PC-9 (cell line): ENCODE data around the gene FAM3D. TPM values are rescaled to one million over a fixed set of nuclear protein-coding genes. Genes with fewer than 3 reads are reported as not detected.
A peak's percentile ranks its signal among the peaks of the same experiment; 100 is the strongest.

Experiments
- BruUV-seq: library from RNA; stranded (reverse); fragments of 400-500 nt; replicated peaks from 2 replicates; lab custom pipeline; 2021; lab: Mats Ljungman, UMichigan
- CTCF ChIA-PET: fragments of 300-600 bp; sonication (Branson Sonifier 250); formaldehyde crosslinking; loops from one replicate; lab custom pipeline; 2022; ENCODE audit warnings: antibody characterized with exemption; lab: Charles Lee
- POLR2A ChIA-PET: fragments of 300-600 bp; sonication (Branson Sonifier 250); formaldehyde crosslinking; loops from one replicate; lab custom pipeline; 2022; ENCODE audit warnings: antibody characterized with exemption; ENCODE audit not compliant: unreplicated experiment; lab: Charles Lee
- DNase-seq, 2 experiments: peaks; one replicate each; pipeline versions ENCODE4 v3.0.0 to v3.0.0-alpha.2; 2015 to 2022; ENCODE audit warnings: mixed read lengths in 1 of 2
- H2AFZ ChIP-seq: fragments of 200-600 bp; sonication (generic); 2 replicates; pipeline ENCODE4 v1.8.1; 2017; ENCODE audit warnings: antibody characterized with exemption
- H3F3A ChIP-seq: fragments of 200-600 bp; sonication (generic); 2 replicates; pipeline ENCODE4 v1.8.1; 2017; ENCODE audit warnings: antibody characterized with exemption, mild to moderate bottlenecking, low read depth; ENCODE audit not compliant: insufficient read depth
- H3K27ac ChIP-seq: fragments of 200-600 bp; sonication (generic); 2 replicates; pipeline ENCODE4 v1.6.1; 2016; ENCODE audit warnings: mixed run types
- H3K27me3 ChIP-seq: fragments of 200-600 bp; sonication (generic); 2 replicates; pipeline ENCODE4 v1.6.1; 2016; ENCODE audit warnings: low read depth, mixed run types; ENCODE audit not compliant: insufficient read depth
- H3K36me3 ChIP-seq: fragments of 200-600 bp; sonication (generic); 2 replicates; pipeline ENCODE4 v1.6.1; 2016; ENCODE audit warnings: low read depth, mixed run types
- H3K4me1 ChIP-seq: fragments of 200-600 bp; sonication (generic); replicated peaks from 2 replicates; pipeline ENCODE4 v1.6.1; 2016; ENCODE audit warnings: mixed run types; ENCODE audit not compliant: insufficient read depth
- H3K4me2 ChIP-seq: fragments of 200-600 bp; sonication (generic); 2 replicates; pipeline ENCODE4 v1.6.1; 2017; ENCODE audit warnings: mixed run types
- H3K4me3 ChIP-seq: fragments of 200-600 bp; sonication (generic); 2 replicates; pipeline ENCODE4 v1.6.1; 2016; ENCODE audit warnings: mixed run types
- H3K79me2 ChIP-seq: fragments of 200-600 bp; sonication (generic); 2 replicates; pipeline ENCODE4 v1.6.1; 2017; ENCODE audit warnings: low read depth, mixed run types
- H3K9me2 ChIP-seq: fragments of 200-600 bp; sonication (generic); 2 replicates; pipeline ENCODE4 v1.8.1; 2017; ENCODE audit warnings: mild to moderate bottlenecking; ENCODE audit not compliant: insufficient read depth
- H3K9me3 ChIP-seq: fragments of 200-600 bp; sonication (generic); 2 replicates; pipeline ENCODE4 v1.8.1; 2016; ENCODE audit warnings: low read depth; ENCODE audit not compliant: insufficient read depth
- H4K20me1 ChIP-seq: fragments of 200-600 bp; sonication (generic); 2 replicates; pipeline ENCODE4 v1.8.1; 2017; ENCODE audit not compliant: insufficient read depth
- CTCF ChIP-seq: fragments of 200-600 bp; sonication (generic); conservative IDR thresholded peaks from 2 replicates; pipeline ENCODE4 v1.6.1; 2017; ENCODE audit warnings: mixed run types, antibody characterized with exemption, mild to moderate bottlenecking, moderate library complexity
- EZH2 ChIP-seq: fragments of 200-600 bp; sonication (generic); IDR thresholded peaks from 2 replicates; pipeline ENCODE4 v1.8.0; 2017; ENCODE audit warnings: antibody characterized with exemption, low read depth
- intact Hi-C: fragments of 100-400 bp; cut with micrococcal nuclease; formaldehyde crosslinking; loops from one replicate; pipeline ENCODE4 v1.10.0; 2022; ENCODE audit not compliant: unreplicated experiment
- total RNA-seq: library from RNA; stranded (reverse); gene quantifications from 2 replicates; pipeline ENCODE4 v1.2.3, GENCODE V29; 2021

The FAM3D gene
- total RNA-seq, 1 experiment from 2014 or later, result not detected

DNA sequence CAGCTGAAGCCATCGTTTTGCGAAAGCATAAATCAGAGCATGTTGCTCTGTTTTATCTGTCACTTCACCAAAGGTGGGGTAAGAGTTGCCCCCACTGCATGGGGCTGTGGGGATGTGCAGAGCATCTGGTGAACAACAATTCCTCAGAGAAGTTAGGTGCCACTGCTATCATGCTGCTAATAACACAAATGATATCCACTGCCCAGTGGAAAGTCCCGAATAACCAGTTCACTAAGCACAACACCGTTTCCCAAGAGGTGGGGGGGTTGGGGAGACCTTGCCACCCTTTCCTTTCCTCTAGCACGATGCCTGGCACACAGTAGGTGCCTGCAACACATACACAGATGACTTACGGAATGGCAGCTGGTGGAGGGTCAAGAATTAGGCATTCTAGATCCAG, 38.6 kb downstream of the FAM3D start:
- no peaks in the 10 kb centered on the region for H3K36me3 ChIP-seq
- no peak overlapping the region for H3K27ac ChIP-seq
- peaks cover 8% of the 10 kb centered on the region; the same call in 1 of the 2 replicates for H3K4me1 ChIP-seq
- no peak for TF ChIP-seq CTCF
- no peak for TF ChIP-seq EZH2
- no peaks in the 10 kb centered on the region for H3K27me3 ChIP-seq
- POLR2A ChIA-PET, result no interaction called here
- no peak for DNase-seq
- no peaks in the 10 kb centered on the region for H3K9me3 ChIP-seq
- intact Hi-C loops, result loop anchor here (5.0 to 10.0 kb wide), 2 partner anchors 213 to 306 kb away; no protein-coding TSS in a partner anchor
- H3K9me2 ChIP-seq, result no peaks in the 10 kb centered on the region
- H4K20me1 ChIP-seq, result no peaks in the 10 kb centered on the region
- no peak overlapping the region for H3K4me3 ChIP-seq
- no TSS peak for BruUV-seq
- CTCF ChIA-PET, result interaction anchor here (0.6 kb wide), 1 partner anchor 65 kb away, joined by 3 read pairs; no protein-coding TSS in a partner anchor
- H3K4me2 ChIP-seq, result 0 out of 2 replicates have a peak overlapping the region, but pooled peaks have one; percentile 7
- no peaks in the 10 kb centered on the region for H3F3A ChIP-seq
- no peaks in the 10 kb centered on the region for H3K79me2 ChIP-seq
- no peak overlapping the region for H2AFZ ChIP-seq

DNA sequence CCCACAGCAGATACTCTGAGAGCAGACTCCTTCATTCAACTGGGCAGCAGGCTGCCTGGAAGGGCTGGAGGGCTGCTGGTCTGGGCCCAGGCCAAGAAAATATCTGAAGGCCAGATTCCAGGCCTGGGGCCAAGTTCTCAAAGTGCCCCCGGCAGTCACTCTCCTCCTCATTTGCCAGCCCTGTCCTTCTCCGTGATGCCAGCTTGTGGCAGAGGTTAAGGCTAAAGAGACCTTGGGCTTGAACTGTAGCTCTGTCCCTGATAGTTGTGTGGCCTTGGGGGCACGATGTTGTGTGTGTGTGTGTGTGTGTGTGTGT, 39.0 kb downstream of the FAM3D start:
- DNase-seq, result peak in 1 of 2 experiments; percentile 67
- TF ChIP-seq EZH2 (no peak), CTCF (no peak)
- Histone ChIP-seq H4K20me1 (no peaks in the 10 kb centered on the region), H3K4me2 (0 out of 2 replicates have a peak overlapping the region, but pooled peaks have one; percentile 7), H3K4me3 (no peak overlapping the region), H3K79me2 (no peaks in the 10 kb centered on the region), H3K36me3 (no peaks in the 10 kb centered on the region), H2AFZ (no peak overlapping the region), H3K9me3 (no peaks in the 10 kb centered on the region), H3K27me3 (no peaks in the 10 kb centered on the region), H3K4me1 (peaks cover 8% of the 10 kb centered on the region; the same call in 1 of the 2 replicates), H3K9me2 (no peaks in the 10 kb centered on the region), H3F3A (no peaks in the 10 kb centered on the region), H3K27ac (no peak overlapping the region)
- BruUV-seq, result no TSS peak
- intact Hi-C loops, result loop anchor here (5.0 to 10.0 kb wide), 2 partner anchors 213 to 305 kb away; no protein-coding TSS in a partner anchor
- ChIA-PET CTCF (interaction anchor here (0.6 kb wide), 2 partner anchors 65 to 66 kb away, joined by 3 read pairs; no protein-coding TSS in a partner anchor), POLR2A (no interaction called here)

DNA sequence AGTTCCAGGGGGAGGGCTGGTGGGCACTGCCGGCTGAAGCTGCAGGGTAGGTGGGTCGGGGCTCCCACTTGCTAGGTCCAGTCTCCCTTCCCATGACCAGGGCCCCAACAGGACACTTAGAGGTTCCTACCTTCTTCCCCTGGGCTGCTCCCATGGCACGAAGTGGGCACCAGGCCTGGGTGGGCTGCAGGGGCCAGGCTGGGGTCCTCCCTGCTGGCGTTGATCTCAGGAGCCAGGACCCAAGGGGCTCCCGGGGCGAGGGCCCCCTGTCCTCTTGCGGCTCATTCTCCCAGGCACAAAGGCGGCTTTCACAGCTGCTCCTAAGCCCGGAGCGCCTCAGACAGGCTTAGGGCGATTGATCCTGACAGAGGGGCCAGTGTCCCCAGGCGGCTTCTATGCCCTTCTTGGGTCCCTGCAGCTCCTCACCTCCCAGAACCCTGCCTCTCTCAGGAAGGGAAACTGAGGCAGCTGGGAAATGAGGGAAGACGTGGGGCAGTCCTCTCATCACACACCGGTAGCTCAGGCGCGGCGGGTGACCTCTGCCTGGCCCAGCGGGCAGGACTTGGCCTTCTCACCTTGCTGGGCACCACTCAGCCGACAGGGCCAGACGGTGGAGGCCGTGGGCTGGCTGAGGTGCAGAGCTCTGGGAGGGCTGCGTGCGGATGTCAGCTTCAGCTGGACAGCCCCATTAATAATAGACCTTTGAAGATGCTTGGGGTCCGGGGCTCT, 39.6 kb downstream of the FAM3D start:
- H3K36me3 ChIP-seq, result no peaks in the 10 kb centered on the region
- CTCF ChIA-PET, result interaction anchor here (0.6 kb wide), 1 partner anchor 66 kb away, joined by 3 read pairs; no protein-coding TSS in a partner anchor
- no peaks in the 10 kb centered on the region for H3K79me2 ChIP-seq
- no peaks in the 10 kb centered on the region for H3K9me3 ChIP-seq
- BruUV-seq, result no TSS peak
- TF ChIP-seq EZH2 (no peak), CTCF (no peak)
- POLR2A ChIA-PET, result no interaction called here
- no peaks in the 10 kb centered on the region for H3K9me2 ChIP-seq
- H3K27me3 ChIP-seq, result no peaks in the 10 kb centered on the region
- no peak for DNase-seq
- H4K20me1 ChIP-seq, result no peaks in the 10 kb centered on the region
- H3K4me3 ChIP-seq, result no peak overlapping the region
- H3K27ac ChIP-seq, result no peak overlapping the region
- H2AFZ ChIP-seq, result no peak overlapping the region
- H3K4me2 ChIP-seq, result no peak overlapping the region
- H3F3A ChIP-seq, result no peaks in the 10 kb centered on the region
- intact Hi-C loops, result loop anchor here (5.0 to 10.0 kb wide), 2 partner anchors 212 to 305 kb away; no protein-coding TSS in a partner anchor
- peaks cover 8% of the 10 kb centered on the region; the same call in 1 of the 2 replicates for H3K4me1 ChIP-seq
